ENCODE data around the gene AMH.

The AMH gene

DNA sequence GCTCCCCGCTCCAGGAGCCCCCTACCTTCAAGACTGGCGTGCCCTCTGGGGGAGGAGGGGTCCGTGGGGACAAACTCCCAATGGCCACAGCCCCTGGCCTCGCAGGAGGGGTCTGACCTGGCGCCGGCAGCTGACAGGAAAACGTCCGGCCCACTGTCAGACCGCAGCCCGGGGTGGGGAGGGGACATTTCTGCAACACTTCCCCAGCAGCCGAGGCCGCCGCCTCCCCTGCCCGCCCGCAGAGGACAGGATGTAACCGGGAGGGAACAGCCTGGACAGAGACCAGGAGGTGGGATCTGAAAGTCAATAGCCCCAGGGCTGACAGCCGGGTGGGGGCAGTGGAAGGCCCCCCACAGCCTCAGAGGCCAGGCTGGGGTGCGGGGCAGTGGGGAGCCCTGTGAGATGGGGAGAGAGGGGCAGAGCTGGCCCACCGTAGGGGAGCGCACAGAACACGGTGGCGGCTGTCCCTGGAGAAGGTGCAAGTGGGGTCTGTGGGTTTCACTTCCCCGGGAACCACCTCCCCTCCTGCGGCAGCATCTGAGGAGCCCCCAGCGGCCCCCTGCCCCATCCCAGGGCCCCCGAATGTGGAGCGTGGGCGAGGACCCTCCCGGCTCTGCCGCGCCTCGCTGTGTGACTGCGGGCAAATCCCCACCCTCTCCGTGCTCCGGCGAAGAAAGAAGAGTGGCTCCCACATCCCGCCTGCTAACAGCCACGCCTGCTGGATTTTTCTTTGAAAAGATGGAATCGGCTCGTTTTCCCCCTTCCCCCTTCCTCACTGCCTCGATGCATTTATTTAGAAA, 33.1 kb downstream of the AMH start, which contains the start of gene PEAK3:
Gene PEAK3 (minus strand): TSS at position 114 of the 800 bp plus-strand sequence. CDS start 1,244 bp downstream, outside the sequence.
- DNase-seq (ENCODE audit: low spot score): peak; percentile 75

DNA sequence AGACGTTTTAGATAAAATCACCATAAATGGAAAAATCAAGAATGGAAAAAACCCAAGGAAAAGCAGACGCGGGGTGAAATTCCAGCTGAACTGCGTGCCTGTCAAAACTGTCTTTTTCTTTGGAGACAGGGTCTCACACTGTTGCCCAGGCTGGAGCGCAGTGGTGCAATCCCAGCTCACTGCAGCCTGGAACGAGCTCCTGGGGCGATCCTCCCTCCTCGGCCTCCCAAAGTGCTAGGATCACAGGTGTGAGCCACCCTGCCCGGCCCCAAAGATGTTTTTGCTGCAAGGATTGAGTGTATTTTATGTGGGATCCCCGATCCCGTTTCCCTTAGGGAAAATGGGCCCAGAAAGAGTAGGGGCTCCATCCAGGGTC, 33.7 kb downstream of the AMH start:
- in situ Hi-C loops (cut with MboI; ENCODE audit: low sequenced_read_pairs, unreplicated experiment): no loop called here
- DNase-seq (ENCODE audit: low spot score): no peak
- TF ChIP-seq, protein P1, sequence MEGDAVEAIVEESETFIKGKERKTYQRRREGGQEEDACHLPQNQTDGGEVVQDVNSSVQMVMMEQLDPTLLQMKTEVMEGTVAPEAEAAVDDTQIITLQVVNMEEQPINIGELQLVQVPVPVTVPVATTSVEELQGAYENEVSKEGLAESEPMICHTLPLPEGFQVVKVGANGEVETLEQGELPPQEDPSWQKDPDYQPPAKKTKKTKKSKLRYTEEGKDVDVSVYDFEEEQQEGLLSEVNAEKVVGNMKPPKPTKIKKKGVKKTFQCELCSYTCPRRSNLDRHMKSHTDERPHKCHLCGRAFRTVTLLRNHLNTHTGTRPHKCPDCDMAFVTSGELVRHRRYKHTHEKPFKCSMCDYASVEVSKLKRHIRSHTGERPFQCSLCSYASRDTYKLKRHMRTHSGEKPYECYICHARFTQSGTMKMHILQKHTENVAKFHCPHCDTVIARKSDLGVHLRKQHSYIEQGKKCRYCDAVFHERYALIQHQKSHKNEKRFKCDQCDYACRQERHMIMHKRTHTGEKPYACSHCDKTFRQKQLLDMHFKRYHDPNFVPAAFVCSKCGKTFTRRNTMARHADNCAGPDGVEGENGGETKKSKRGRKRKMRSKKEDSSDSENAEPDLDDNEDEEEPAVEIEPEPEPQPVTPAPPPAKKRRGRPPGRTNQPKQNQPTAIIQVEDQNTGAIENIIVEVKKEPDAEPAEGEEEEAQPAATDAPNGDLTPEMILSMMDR (IDR thresholded peaks at IDR 0.05; ENCODE audit: borderline replicate concordance, control extremely low read depth, extremely low read depth, insufficient read depth, missing control alignments): no peak

More for the DNA sequence above, 33.1 kb downstream of the AMH start, which contains the start of gene PEAK3:
- TF ChIP-seq, protein P1 (IDR thresholded peaks at IDR 0.05; ENCODE audit: borderline replicate concordance, control extremely low read depth, extremely low read depth, insufficient read depth, missing control alignments): no peak
- in situ Hi-C loops (cut with MboI; ENCODE audit: low sequenced_read_pairs, unreplicated experiment): no loop called here

DNA sequence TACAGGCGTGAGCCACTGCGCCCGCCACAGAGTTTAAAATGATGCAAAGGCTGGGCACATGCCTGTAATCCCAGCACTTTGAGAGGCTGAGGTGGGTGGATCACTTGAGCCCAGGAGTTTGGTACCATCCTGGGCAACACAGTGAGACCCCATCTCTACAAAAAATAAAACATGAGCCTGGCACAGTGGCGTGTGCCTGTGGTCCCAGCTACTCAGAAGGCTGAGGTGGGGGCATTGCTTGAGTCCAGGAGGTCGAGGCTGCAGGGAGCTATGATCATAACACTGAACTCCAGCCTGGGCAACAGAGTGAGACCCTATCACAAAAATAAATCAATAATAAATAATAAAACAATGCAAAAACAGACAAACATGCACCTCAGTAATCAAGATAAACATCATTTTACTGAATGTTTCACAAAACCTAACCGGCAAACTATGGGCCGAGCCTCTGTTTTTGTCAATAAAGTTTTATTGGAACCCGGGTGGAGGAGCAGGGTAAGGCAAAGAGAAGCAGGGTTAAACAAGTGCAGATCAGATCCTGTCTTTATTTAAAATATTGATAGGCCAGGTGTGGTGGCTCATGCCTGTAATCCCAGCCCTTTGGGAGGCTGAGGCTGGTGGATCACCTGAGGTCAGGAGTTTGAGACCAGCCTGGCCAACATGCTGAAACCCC, 34.8 kb downstream of the AMH start:
- TF ChIP-seq, protein P1 (IDR thresholded peaks at IDR 0.05; ENCODE audit: borderline replicate concordance, control extremely low read depth, extremely low read depth, insufficient read depth, missing control alignments): no peak
- no peak for DNase-seq (ENCODE audit: low spot score)
- in situ Hi-C loops (cut with MboI; ENCODE audit: low sequenced_read_pairs, unreplicated experiment): no loop called here

DNA sequence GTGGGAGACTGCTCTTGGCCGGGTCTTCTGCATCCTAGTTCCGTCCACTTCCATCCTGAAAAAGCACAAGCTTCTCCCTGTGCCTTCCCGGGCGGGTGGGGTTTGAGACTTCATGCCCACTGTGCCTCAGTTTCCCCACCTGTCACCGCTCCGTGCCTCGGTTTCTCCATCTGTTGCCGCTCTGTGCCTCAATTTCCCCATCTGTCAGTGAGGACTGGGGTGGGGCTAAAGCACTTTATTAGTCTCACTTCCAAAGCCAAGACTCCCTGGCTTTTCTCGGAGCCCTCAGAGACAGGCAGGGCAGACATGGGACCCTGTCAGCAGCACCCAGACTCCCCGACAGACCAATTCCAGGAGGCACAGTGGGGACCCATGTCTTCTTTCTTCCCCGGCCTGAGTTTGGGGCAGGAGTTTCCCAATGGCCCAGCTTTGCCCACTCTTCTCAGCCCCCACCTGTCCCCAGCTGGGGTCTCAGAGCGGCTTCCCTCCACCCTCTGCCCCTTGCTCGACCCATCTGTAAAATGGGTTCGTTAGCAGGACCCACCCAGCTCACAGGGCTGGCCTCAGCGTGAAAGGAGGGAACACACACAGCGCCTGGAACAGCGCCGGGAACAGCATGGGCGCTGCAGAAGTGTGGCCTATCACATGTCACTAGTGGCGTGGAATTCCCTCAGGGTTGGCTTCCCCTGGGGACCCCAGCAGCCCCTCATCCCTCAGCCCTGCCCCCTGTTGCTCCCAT, 37.4 kb downstream of the AMH start:
- in situ Hi-C loops (cut with MboI; ENCODE audit: low sequenced_read_pairs, unreplicated experiment): no loop called here
- TF ChIP-seq, protein P1 (IDR thresholded peaks at IDR 0.05; ENCODE audit: borderline replicate concordance, control extremely low read depth, extremely low read depth, insufficient read depth, missing control alignments): no peak
- DNase-seq (ENCODE audit: low spot score): no peak

DNA sequence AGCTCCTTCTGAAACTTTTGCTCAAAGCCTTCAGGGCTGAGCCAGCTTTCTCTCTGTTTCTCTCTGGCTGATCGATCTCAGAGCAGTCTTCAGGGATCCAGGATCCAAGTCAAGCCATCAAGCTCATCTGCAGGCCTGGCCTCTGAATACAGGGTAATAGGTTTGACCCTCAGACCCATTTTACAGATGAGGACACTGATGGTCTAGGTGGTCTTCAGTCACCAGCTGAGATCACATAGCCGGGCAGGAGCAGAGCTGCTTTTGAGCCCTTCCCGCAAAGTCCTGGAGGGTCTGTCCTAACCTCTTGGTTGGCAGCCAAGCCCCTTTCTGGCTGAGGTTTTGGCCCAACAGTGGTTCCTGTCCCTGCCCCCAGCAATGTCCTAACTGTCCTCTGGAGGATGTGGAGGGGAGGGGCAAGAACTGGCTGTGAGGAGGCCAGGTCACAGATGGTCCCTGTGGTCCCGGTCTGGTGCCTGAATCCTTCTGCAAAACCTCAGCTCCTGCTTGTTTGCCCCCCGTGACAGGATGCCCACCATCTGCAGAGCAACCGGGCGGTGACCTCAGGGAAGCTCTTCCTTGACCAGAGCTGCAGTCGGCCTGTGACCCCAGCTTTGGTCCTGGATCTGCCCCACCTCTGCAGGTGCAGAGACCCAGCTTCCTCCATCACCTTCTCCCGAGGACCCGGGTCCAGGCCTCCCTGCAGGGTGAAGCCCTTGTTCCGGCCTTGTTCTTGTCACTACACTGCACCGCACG, 38.6 kb downstream of the AMH start:
- in situ Hi-C loops (cut with MboI; ENCODE audit: low sequenced_read_pairs, unreplicated experiment): no loop called here
- TF ChIP-seq, protein P1 (IDR thresholded peaks at IDR 0.05; ENCODE audit: borderline replicate concordance, control extremely low read depth, extremely low read depth, insufficient read depth, missing control alignments): no peak

More for the DNA sequence above, 38.6 kb downstream of the AMH start:
- no peak for DNase-seq (ENCODE audit: low spot score)
